ENCODE measurements around the gene CDCA5. TPM values are rescaled to one million over a fixed set of nuclear protein-coding genes. Genes with fewer than 3 reads are reported as not detected.

The CDCA5 gene
- total RNA-seq, 1 experiment from 2014 or later: 72.1 TPM

GRCh38 chr11:65055538-65055937, 28.3 kb downstream of the CDCA5 start:
- ChIA-PET POLR2A (interaction anchor here (0.8 kb wide), 1 partner anchor 10 kb away, joined by 3 read pairs; no protein-coding TSS in a partner anchor), CTCF (no interaction called here), RAD21 (ENCODE audit: low non-redundant PET in 1 of 2, low total read pairs in 2 of 2, uncharacterized antibody in 2 of 2, unreplicated experiment in 2 of 2) (no interaction called here)
- H3K4me3 ChIP-seq (replicated peaks in 1 of 2; ENCODE audit: low read depth in 1 of 2, low read length in 2 of 2): no peak overlapping the region
- no peak overlapping the region for H3K9ac ChIP-seq (ENCODE audit: low read length)
- H2AFZ ChIP-seq (ENCODE audit: low read depth, low read length, poor library complexity, severe bottlenecking): no peak overlapping the region
- H3K79me2 ChIP-seq (ENCODE audit: insufficient read depth, low read length): no peaks in the 10 kb centered on the region
- no peak overlapping the region for H3K27ac ChIP-seq (ENCODE audit: low read depth, low read length)
- no peak for TF ChIP-seq ELF1 (IDR thresholded peaks at IDR 0.05; ENCODE audit: borderline replicate concordance, low read depth)
- TF ChIP-seq SIN3A (IDR thresholded peaks at IDR 0.05; ENCODE audit: low read depth): no peak
- BruUV-seq (replicated peaks): no TSS peak
- H3K4me1 ChIP-seq (ENCODE audit: control insufficient read depth in 1 of 2, insufficient read depth in 2 of 2, low read length in 2 of 2): peaks cover 0 to 4% of the 10 kb centered on the region in 2 experiments; a peak in 1 of 4 replicates
- no peaks in the 10 kb centered on the region for H3K27me3 ChIP-seq (ENCODE audit: insufficient read depth, low read length)
- H3K4me2 ChIP-seq (ENCODE audit: low read length): no peak overlapping the region
- intact Hi-C loops (cut with micrococcal nuclease): no loop called here
- ATAC-seq (no peak), DNase-seq (ENCODE audit: low read depth, low spot score) (no peak)
- H3K9me3 ChIP-seq (ENCODE audit: control insufficient read depth in 1 of 2, insufficient read depth in 1 of 2, low read depth in 1 of 2, low read length in 2 of 2): no peaks in the 10 kb centered on the region
- H3K36me3 ChIP-seq (ENCODE audit: control insufficient read depth in 1 of 2, insufficient read depth in 2 of 2, low read length in 2 of 2): no peaks in the 10 kb centered on the region
- H3K9me2 ChIP-seq (ENCODE audit: insufficient read depth): no peaks in the 10 kb centered on the region
- no peaks in the 10 kb centered on the region for H4K20me1 ChIP-seq (ENCODE audit: insufficient read depth)

- intact Hi-C loops (cut with micrococcal nuclease): no loop called here
- BruUV-seq (replicated peaks): no TSS peak
- RAD21 ChIA-PET (ENCODE audit: low non-redundant PET in 1 of 2, low total read pairs in 2 of 2, uncharacterized antibody in 2 of 2, unreplicated experiment in 2 of 2): no interaction called here
- Histone ChIP-seq H3K4me1 (ENCODE audit: control insufficient read depth in 1 of 2, insufficient read depth in 2 of 2, low read length in 2 of 2) (peaks cover 0 to 10% of the 10 kb centered on the region in 2 experiments; a peak in 3 of 4 replicates), H3K9me2 (ENCODE audit: insufficient read depth) (no peaks in the 10 kb centered on the region), H3K4me2 (ENCODE audit: low read length) (no peak overlapping the region), H2AFZ (ENCODE audit: low read depth, low read length, poor library complexity, severe bottlenecking) (no peak overlapping the region), H3K4me3 (replicated peaks in 1 of 2; ENCODE audit: low read depth in 1 of 2, low read length in 2 of 2) (no peak overlapping the region), H4K20me1 (ENCODE audit: insufficient read depth) (no peaks in the 10 kb centered on the region), H3K27ac (ENCODE audit: low read depth, low read length) (no peak overlapping the region), H3K9me3 (ENCODE audit: control insufficient read depth in 1 of 2, insufficient read depth in 1 of 2, low read depth in 1 of 2, low read length in 2 of 2) (no peaks in the 10 kb centered on the region), H3K27me3 (ENCODE audit: insufficient read depth, low read length) (no peaks in the 10 kb centered on the region), H3K36me3 (ENCODE audit: control insufficient read depth in 1 of 2, insufficient read depth in 2 of 2, low read length in 2 of 2) (no peaks in the 10 kb centered on the region), H3K79me2 (ENCODE audit: insufficient read depth, low read length) (no peaks in the 10 kb centered on the region), H3K9ac (ENCODE audit: low read length) (no peak overlapping the region)
- POLR2A ChIA-PET: no interaction called here
- TF ChIP-seq CTCF (IDR thresholded peaks at IDR 0.05 in 2 of 3, conservative IDR thresholded peaks at IDR 0.05 in 1 of 3; ENCODE audit: borderline replicate concordance in 1 of 3, insufficient read depth in 1 of 3, low read depth in 2 of 3, low read length in 2 of 3) (no peak), EZH2phosphoT487 (IDR thresholded peaks at IDR 0.05; ENCODE audit: borderline replicate concordance) (no peak)
- no peak for ATAC-seq
- CTCF ChIA-PET: no interaction called here
- DNase-seq (ENCODE audit: low read depth, low spot score): no peak
These were observed 29.9 kb downstream of the CDCA5 start for GRCh38 chr11:65053827-65054508.
